Measurements from ENCODE around the gene KCNAB2. TPM values are rescaled to one million over a fixed set of nuclear protein-coding genes. Genes with fewer than 3 reads are reported as not detected.

KCNAB2 gene
- 100 to 1,000 TPM; 210 to 232 TPM for total RNA-seq

DNA sequence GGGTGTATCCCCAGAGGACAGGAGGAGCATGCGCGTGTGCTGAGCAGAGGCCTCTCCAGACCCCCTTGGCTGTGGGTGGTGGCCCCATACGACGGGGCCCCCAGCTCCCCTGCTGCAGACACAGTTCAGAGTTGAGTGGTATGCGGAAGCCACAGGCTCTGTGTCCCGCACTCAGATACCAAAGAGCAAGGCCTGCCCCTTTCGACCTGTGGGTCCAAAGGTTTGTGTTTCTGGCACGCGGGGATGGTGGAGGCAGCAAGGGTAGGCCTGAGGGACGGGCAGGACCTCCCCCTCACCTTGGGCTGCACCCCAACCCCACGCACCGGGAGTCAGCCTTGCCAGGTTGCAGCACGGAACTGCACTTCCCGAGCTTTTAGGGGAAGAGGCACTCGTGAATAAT is at the start of gene KCNAB2:
TSS of gene KCNAB2 (plus strand) at position 328 of the 400 bp plus-strand sequence. CDS start 5,649 bp downstream, outside the sequence.
- no peak for ATAC-seq (replicated peaks in 1 of 2)
- H3K4me3 Mint-ChIP-seq, result no peak within 1 kb of the TSS
- H3K4me1 Mint-ChIP-seq (ENCODE audit: low read depth), result peaks cover 21% of the 10 kb centered on the region

GRCh38 chr1:5996641-5997270 is 48.9 kb upstream of the KCNAB2 start:
- no peak for ATAC-seq (replicated peaks in 1 of 2)
- Mint-ChIP-seq H3K9me3 (no peaks in the 10 kb centered on the region), H3K4me3 (no peak overlapping the region), H3K27me3 (ENCODE audit: low read depth) (no peaks in the 10 kb centered on the region), H3K36me3 (ENCODE audit: insufficient read depth in 2 of 2) (peaks cover 0 to 4% of the 10 kb centered on the region in 2 donors), H3K4me1 (ENCODE audit: low read depth) (peaks cover 19% of the 10 kb centered on the region), H3K27ac (no peak overlapping the region)
- no peak for DNase-seq

More for the DNA sequence above, at the start of gene KCNAB2:
- Mint-ChIP-seq H3K27me3 (ENCODE audit: low read depth) (no peaks in the 10 kb centered on the region), H3K27ac (no peak within 1 kb of the TSS), H3K36me3 (ENCODE audit: insufficient read depth in 2 of 2) (peaks cover 3 to 11% of the 10 kb centered on the region in 2 donors), H3K9me3 (no peaks in the 10 kb centered on the region)
- no peak for DNase-seq

- H3K9me3 Mint-ChIP-seq, result no peaks in the 10 kb centered on the region
- DNase-seq (no peak), ATAC-seq (replicated peaks in 1 of 2) (no peak)
- peaks cover 0 to 4% of the 10 kb centered on the region in 2 donors for H3K36me3 Mint-ChIP-seq (ENCODE audit: insufficient read depth in 2 of 2)
- peaks cover 19% of the 10 kb centered on the region for H3K4me1 Mint-ChIP-seq (ENCODE audit: low read depth)
- no peak overlapping the region for H3K27ac Mint-ChIP-seq
- H3K4me3 Mint-ChIP-seq, result no peak overlapping the region
- H3K27me3 Mint-ChIP-seq (ENCODE audit: low read depth), result no peaks in the 10 kb centered on the region
Measured at GRCh38 chr1:5997316-5997715, 48.4 kb upstream of the KCNAB2 start.

GRCh38 chr1:5998051-5998905 is 47.4 kb upstream of the KCNAB2 start:
- no peaks in the 10 kb centered on the region for H3K9me3 Mint-ChIP-seq
- no peak overlapping the region for H3K27ac Mint-ChIP-seq
- DNase-seq (no peak), ATAC-seq (replicated peaks in 1 of 2) (no peak)
- no peaks in the 10 kb centered on the region for H3K27me3 Mint-ChIP-seq (ENCODE audit: low read depth)
- peaks cover 0 to 3% of the 10 kb centered on the region in 2 donors for H3K36me3 Mint-ChIP-seq (ENCODE audit: insufficient read depth in 2 of 2)
- peaks cover 19% of the 10 kb centered on the region for H3K4me1 Mint-ChIP-seq (ENCODE audit: low read depth)
- H3K4me3 Mint-ChIP-seq, result no peak overlapping the region

DNA sequence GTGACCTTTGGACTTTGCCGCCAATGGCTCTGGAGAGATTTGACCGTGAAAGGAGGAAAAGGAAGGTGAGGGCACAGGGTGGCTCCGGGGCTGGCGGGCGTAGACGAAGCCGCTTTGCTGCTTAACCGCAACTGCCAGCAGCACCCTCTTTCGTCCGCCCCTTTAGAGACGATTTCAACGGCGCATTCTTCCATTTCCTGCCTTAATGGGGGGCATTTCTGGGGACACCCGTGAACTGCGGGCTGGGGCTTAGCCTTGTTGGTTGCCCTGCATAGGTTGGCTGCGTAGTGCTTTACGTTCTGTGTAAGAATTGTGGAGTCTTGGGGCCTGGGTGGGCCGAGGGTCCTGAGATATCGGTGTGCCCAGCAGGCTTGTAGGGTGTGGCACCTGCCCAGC is 46.8 kb upstream of the KCNAB2 start:
- H3K9me3 Mint-ChIP-seq, result no peaks in the 10 kb centered on the region
- H3K27me3 Mint-ChIP-seq (ENCODE audit: low read depth), result no peaks in the 10 kb centered on the region
- H3K4me1 Mint-ChIP-seq (ENCODE audit: low read depth), result peaks cover 14% of the 10 kb centered on the region
- H3K4me3 Mint-ChIP-seq, result no peak overlapping the region
- no peak for DNase-seq
- no peaks in the 10 kb centered on the region for H3K36me3 Mint-ChIP-seq (ENCODE audit: insufficient read depth in 2 of 2)
- no peak overlapping the region for H3K27ac Mint-ChIP-seq
- ATAC-seq (replicated peaks in 1 of 2), result no peak

- Mint-ChIP-seq H3K4me1 (ENCODE audit: low read depth) (peaks cover 5% of the 10 kb centered on the region), H3K27me3 (ENCODE audit: low read depth) (no peaks in the 10 kb centered on the region), H3K27ac (no peak overlapping the region), H3K36me3 (ENCODE audit: insufficient read depth in 2 of 2) (no peaks in the 10 kb centered on the region), H3K4me3 (no peak overlapping the region), H3K9me3 (no peaks in the 10 kb centered on the region)
- no peak for DNase-seq
- ATAC-seq (replicated peaks in 1 of 2), result no peak
Measured at GRCh38 chr1:5999711-6000443, 45.8 kb upstream of the KCNAB2 start.

GRCh38 chr1:6000444-6001288 is 45.0 kb upstream of the KCNAB2 start:
- no peak overlapping the region for H3K4me3 Mint-ChIP-seq
- DNase-seq (no peak), ATAC-seq (replicated peaks in 1 of 2) (no peak)
- no peaks in the 10 kb centered on the region for H3K36me3 Mint-ChIP-seq (ENCODE audit: insufficient read depth in 2 of 2)
- H3K27me3 Mint-ChIP-seq (ENCODE audit: low read depth), result no peaks in the 10 kb centered on the region
- H3K27ac Mint-ChIP-seq, result no peak overlapping the region
- H3K9me3 Mint-ChIP-seq, result no peaks in the 10 kb centered on the region
- H3K4me1 Mint-ChIP-seq (ENCODE audit: low read depth), result no peaks in the 10 kb centered on the region

DNA sequence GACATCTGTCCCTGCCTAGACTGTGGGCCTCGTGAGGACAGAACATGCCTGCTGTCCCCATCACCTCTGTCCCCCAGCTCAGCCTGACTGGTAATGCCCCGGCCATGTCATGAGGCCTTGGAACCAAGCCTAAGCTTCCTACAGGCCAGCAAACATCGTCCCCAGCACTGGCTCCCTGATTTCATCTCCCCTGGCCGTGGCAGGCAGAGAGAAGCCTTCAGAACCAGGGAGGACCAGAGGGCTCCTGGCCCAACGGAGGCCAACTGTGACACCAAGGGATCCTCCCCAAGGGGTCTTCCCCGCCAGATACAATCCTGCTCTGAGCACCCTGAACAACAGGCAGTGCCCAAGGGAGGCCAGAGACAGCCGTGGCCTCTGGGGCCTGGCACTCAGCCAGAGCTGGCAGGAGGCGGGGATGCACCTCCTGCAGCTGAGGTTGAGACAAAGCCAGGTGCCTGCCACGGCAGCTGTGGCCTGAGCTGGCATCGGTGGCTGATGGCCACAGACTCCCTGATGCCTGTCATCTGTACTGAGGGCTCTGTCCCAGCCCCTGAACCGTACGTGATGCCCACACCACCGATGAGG is 43.6 kb upstream of the KCNAB2 start:
- Mint-ChIP-seq H3K27ac (no peak overlapping the region), H3K9me3 (no peaks in the 10 kb centered on the region), H3K36me3 (ENCODE audit: insufficient read depth in 2 of 2) (no peaks in the 10 kb centered on the region), H3K4me3 (no peak overlapping the region), H3K27me3 (ENCODE audit: low read depth) (no peaks in the 10 kb centered on the region), H3K4me1 (ENCODE audit: low read depth) (no peaks in the 10 kb centered on the region)
- DNase-seq (peak in 1 of 2 donors; percentile 19), ATAC-seq (replicated peaks in 1 of 2) (no peak)

GRCh38 chr1:6002714-6003501 is 42.8 kb upstream of the KCNAB2 start:
- no peaks in the 10 kb centered on the region for H3K36me3 Mint-ChIP-seq (ENCODE audit: insufficient read depth in 2 of 2)
- peaks cover 4% of the 10 kb centered on the region for H3K4me1 Mint-ChIP-seq (ENCODE audit: low read depth)
- H3K9me3 Mint-ChIP-seq, result no peaks in the 10 kb centered on the region
- DNase-seq (no peak), ATAC-seq (replicated peaks in 1 of 2) (no peak)
- H3K27me3 Mint-ChIP-seq (ENCODE audit: low read depth), result no peaks in the 10 kb centered on the region
- H3K27ac Mint-ChIP-seq, result no peak overlapping the region
- H3K4me3 Mint-ChIP-seq, result no peak overlapping the region

- H3K9me3 Mint-ChIP-seq, result no peaks in the 10 kb centered on the region
- ATAC-seq (replicated peaks in 1 of 2) (no peak), DNase-seq (no peak)
- no peaks in the 10 kb centered on the region for H3K27me3 Mint-ChIP-seq (ENCODE audit: low read depth)
- H3K4me3 Mint-ChIP-seq, result no peak overlapping the region
- H3K4me1 Mint-ChIP-seq (ENCODE audit: low read depth), result peaks cover 4% of the 10 kb centered on the region
- no peak overlapping the region for H3K27ac Mint-ChIP-seq
- H3K36me3 Mint-ChIP-seq (ENCODE audit: insufficient read depth in 2 of 2), result no peaks in the 10 kb centered on the region
Measured at GRCh38 chr1:6003568-6004411, 41.9 kb upstream of the KCNAB2 start.

GRCh38 chr1:6004412-6005123 is 41.1 kb upstream of the KCNAB2 start:
- no peaks in the 10 kb centered on the region for H3K27me3 Mint-ChIP-seq (ENCODE audit: low read depth)
- H3K27ac Mint-ChIP-seq, result no peak overlapping the region
- no peaks in the 10 kb centered on the region for H3K9me3 Mint-ChIP-seq
- no peak overlapping the region for H3K4me3 Mint-ChIP-seq
- no peak for DNase-seq
- H3K4me1 Mint-ChIP-seq (ENCODE audit: low read depth), result peaks cover 6% of the 10 kb centered on the region
- ATAC-seq (replicated peaks in 1 of 2), result no peak
- H3K36me3 Mint-ChIP-seq (ENCODE audit: insufficient read depth in 2 of 2), result no peaks in the 10 kb centered on the region

Measured in activated T-cell treated with anti-CD3 and anti-CD28 coated beads, Interleukin-2, amount 50 U/mL, for 72 hours (primary cell).